Anterior cingulate cortex (tissue), 58 donors: ENCODE measurements around the gene LPGAT1.
A peak's percentile ranks its signal among the peaks of the same experiment; 100 is the strongest.
"Not testable (repeated sequence)": the region's sequence is repeated elsewhere in the genome, so short reads cannot be mapped to it uniquely, and the experiment has no call there.

Source experiments
- DNase-seq, 58 donors: peaks; one replicate each; lab custom pipeline; 2025; lab: John Stamatoyannopoulos, UW

LPGAT1 gene

DNA sequence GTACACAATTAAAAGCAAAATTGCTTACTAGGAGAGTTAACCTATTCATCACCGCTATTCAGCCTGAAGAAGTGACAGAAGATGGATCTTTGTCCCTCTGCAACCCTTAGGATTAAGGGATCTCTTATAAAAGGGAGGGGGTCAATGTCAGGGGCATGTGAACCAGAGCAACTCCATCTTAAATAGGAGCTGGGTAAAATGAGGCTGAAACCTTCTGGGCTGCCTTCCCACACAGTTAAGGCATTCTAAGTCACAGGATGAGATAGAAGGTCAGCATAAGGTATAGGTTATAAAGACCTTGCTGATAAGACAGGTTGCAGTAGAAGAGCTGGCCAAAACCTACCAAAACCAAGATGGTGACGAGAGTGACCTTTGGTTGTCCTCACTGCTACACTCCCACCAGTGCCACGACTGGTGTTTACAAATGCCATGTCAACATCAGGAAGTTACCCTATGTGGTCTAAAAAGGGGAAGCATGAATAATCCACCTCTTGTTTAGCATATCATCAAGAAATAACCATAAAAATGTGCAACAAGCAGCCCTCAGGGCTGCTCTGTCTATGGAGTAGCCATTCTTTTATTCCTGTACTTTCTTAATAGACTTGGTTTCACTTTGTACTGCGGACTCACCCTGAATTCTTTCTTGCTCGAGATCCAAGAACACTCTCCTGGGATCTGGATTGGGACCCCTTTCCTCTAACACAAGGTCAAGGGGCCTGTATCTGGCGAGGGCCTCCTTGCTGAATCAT is 119.8 kb downstream of the LPGAT1 start:
- DNase-seq = no peak

DNA sequence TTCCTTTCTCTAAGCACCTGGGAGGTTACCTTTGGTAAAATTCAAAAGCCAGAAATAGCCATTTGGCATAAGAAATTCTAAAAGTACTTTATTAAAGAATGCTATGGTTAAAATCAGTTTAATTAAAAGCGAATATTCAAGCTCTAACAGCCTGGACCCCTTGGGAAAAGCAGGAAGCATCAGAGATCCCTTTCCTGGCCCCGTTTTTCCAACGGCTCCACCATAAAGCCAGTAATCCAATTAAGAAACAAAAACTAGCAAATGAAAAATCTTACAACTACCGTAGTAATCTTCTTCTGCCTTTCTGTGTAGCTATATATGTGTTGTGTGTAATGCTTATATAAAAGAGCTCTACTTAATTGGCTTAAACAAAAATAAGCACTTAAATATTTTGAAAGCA is 121.6 kb downstream of the LPGAT1 start:
- DNase-seq = no peak

DNA sequence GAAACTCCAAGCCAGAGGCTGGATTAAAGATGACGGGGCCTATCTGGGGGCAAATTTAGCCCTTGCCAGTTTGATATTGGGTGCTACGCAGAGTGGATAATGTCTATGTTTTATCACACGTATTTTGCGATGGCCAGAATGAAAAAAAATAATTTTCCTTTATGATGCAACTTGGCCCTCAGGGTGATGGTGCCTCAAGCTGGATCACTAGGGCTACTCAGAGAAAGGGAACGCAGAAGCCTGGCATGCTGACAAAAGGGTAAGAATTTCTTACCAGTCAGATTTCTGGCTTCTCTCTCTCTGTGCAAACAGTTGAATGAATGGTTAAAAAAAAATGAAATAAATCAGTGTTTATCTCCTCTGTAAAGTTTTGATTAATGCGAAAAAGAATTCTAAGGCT is 122.6 kb downstream of the LPGAT1 start:
- DNase-seq = no peak

DNA sequence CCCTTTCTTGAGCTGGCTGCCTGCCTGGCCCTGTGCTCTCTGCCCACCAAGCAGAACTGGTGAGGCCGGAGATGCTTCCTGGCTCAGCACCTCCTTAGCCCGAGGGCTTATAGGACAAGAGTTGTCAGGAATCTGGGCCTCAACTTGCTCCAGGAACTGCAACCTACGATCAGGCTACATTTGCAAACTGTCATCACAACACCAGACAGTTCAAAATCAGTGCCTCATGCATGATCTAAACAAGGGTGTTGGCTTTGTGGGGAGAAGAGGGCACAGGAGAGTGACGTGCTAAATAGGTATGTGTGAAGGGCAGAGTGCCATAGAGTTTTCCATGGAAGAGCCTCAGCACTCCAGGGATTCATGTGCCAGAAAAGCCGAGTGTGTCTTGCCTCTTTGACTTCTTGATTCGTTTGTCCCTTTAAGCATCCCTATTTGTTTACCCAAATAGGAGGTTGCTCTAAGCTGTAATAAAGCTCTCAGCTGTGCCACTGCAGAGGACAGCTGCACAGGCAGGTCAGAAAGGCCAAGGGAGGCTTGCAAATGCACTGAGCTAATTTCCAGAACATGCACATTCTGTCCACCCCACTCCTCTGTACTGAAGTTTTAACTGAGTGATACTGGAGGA is 125.0 kb downstream of the LPGAT1 start:
- no peak for DNase-seq

DNA sequence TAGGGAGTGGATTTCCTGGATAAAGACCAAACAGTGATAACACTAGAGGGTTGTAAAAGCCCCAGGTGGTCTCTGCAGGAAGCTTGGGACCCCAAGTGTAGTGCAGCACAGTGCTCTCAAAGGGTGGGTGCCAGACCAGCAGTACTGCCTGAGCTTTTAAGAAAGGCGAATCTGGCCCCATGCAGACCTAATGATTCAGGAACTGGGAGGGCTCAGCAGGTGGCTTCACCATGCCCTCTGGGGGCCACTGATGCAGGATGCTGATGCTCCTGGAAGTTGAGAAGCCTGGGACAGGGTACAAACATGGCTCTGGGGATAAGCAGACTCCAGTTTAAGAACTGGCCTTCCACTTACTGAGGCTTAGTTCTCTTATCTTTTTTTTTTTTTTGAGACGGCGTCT is 126.0 kb downstream of the LPGAT1 start:
- DNase-seq = no peak

DNA sequence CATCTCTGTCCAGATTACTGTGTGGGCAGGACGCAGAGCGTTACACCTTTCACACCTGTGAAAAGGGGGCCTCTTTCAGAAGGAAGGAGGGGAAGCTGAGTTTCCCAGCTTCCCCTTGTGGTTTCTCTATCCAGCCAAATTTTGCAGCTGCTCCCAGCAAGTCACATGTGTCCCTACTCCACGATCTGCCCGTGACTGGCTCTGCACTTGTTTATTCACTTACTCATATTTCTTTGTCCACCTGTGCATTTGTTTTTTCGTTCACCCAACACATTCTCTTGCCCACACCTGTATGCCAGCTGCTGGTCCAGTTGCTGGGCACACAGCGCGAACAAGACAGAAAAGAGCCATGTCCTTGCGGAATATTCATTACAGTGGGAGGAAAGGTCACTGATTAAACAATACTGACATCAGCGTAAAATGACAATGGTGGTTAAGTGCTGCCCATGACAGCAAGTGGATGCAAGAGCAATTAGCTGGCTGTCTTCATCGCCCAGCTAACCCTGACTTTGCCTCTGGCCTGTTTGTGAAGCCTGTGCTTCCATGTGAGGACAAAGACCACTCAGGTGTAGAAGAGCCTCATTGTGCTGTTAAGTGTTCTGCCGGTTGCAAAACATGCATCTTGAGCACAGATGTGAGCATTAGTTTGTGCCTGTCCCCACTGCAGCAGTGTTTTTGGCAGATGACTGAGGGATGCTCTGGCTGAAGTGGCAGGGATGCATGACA is 126.6 kb downstream of the LPGAT1 start:
- peak in 14 of 58 donors; percentile 2 to 38 (median 24) for DNase-seq

DNA sequence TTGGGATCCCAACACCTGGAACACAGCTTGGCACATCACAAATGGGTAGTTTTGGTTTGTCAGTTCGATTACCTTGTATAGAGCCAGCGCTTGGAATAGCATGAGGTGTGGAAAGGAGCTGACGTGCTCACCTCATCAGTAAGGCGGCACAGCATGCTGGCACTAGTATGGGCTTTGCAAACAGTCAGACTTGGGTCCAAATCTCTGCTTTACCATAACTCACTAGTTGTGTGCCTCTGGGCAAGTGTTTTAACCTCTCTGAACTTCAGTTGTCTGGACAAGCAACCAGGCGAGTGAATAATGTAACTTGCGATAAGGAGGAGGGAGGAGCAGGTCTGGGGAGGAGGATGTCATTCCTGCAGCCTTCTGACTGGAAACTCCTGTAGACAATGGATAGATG is 128.8 kb downstream of the LPGAT1 start:
- DNase-seq = no peak

DNA sequence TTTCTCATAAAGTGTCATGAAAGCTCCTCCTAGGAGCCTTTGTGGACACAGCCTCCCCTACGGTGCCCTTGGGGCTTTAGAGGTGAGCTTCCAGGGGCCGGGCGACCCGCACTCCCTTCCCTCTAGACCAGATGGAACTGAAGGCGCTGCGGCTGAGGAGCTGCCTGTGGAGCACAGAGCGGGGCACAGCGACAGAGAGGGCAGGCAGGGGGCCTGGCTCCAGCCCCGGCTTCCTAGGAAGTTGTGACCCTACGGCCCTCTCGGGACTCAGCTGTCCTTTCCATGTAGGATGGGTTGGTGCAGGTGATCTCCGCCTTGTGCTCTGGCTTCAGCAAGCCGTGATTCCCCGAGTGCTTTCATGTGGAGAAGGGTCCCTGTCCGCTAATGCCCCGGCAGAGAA is 131.5 kb downstream of the LPGAT1 start:
- no peak for DNase-seq

DNA sequence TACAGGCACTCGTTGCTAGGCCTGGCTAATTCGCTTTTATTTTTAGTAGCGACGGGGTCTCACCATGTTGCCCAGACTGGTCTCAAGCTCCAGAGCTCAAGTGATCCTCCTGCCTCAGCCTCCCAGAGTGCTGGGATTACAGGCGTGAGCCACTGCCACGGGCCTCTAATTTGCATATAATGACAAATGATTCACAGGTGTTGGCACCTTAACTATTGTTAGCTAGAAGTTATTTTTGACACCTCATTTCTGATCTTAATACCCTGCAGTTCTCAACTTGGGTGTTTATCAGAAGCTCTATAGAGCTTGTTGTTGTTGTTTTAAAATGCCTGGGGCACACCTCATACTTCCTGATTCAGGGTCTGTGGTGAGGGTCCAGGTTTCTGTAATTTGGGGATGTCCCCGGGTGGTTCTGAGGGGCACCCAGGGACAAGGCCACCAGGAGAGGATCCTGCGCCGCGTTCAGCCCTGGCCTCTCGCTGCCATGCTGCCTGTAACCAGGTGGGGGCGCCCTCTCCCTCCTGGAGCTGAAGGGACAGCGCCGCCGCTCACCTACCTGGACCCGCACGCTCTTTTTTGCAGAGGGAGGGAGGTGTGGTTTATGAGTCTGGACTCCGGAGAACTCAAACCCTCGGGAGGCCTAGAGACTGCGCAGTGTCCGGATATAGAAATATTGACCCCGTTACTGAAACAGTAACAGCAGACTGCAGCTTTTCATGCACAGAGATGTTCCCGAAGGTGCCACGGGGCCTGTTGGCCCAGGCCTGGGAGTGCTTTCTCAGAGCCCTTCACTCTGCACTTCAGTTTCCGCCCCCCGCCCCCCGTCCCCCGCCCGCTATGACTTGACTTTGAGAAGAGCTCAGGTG is 132.2 kb downstream of the LPGAT1 start:
- peak in 56 of 58 donors; percentile 6 to 85 (median 62) for DNase-seq

DNA sequence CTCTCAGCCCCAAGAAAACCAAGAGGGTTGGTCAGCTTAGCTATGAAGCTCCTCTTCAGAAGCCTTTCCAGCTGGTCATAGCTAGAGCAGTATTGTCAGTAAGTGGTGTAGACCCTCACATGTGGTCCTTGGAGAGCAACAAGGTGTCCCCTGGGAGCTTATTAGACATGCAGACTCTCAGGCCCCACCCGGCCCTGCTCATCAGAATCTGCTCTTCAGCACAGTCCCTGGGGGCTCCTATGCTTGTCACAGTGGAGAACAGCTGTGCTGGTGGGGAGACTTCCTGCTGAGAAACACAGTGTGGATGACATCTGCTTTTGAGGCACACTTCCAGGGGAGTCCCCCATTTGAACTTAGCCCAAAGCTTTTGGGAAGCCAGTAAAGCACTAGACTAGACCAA is 133.2 kb downstream of the LPGAT1 start:
- no peak for DNase-seq

DNA sequence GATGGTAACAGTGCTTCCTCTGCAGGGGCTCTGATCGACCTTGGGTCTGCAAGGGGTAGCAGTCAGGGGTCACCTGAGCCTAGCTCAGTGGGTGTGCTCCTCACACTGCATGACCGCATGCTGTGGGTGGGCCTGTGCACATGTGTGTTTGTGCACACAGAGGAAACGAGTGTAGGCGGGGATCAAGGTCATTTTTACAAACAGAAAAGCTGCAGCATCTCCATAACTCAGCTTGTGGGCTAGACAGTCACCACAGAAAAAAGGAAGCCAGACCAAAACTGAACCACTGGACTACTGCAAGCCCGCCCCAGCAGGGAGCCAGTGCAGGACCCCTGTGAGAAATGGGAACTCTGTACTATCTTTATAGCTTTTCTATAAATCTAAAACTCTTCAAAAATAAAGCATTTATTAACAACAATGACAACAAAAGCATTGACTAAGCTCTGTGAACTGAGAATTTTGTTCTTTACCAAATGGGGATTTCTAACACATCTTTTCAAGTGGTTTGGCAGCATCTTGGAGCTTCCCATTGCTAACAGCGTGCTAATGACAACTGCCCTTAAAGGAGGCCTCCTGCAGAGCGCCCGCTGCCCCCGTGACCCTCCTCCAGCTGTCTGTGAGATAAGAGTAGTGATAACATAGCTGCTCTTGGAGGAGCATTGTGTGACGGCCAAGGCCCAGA is 135.3 kb downstream of the LPGAT1 start:
- no peak for DNase-seq

DNA sequence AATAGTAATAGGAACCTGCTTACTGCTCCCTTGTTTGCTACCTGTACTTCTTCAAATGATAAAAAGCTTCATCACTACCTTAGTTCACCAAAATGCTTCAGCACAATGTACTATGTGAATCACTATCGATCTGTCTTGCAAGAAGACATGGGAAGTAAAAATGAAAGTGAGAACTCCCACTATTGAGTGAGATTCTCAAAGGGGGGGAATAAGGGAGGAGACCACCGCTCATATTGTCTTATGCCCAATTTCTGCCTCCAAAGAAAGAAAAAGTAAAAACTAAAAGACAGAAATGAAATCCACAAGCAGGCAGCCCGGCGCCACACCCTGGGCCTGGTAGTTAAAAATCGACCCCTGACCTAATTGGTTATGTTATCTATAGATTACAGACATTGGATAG is 136.7 kb downstream of the LPGAT1 start:
- not testable (repeated sequence) for DNase-seq
